ENCODE measurements around the gene MRPL21.

MRPL21 gene

GRCh38 chr11:68938816-68939582, 35.4 kb upstream of the MRPL21 start:
- no peak for FAIRE-seq
- no peak for DNase-seq (ENCODE audit: insufficient read length, low spot score)
- no peak for TF ChIP-seq POLR2A (IDR thresholded peaks at IDR 0.05; ENCODE audit: low read depth, low read length)

GRCh38 chr11:68938088-68938487, 34.5 kb upstream of the MRPL21 start:
- FAIRE-seq (no peak), DNase-seq (ENCODE audit: insufficient read length, low spot score) (no peak)
- TF ChIP-seq POLR2A (IDR thresholded peaks at IDR 0.05; ENCODE audit: low read depth, low read length), result no peak

- TF ChIP-seq POLR2A (IDR thresholded peaks at IDR 0.05; ENCODE audit: low read depth, low read length), result no peak
- no peak for DNase-seq (ENCODE audit: insufficient read length, low spot score)
- no peak for FAIRE-seq
Measured at GRCh38 chr11:68936676-68937620, 33.3 kb upstream of the MRPL21 start.

- TF ChIP-seq POLR2A (IDR thresholded peaks at IDR 0.05; ENCODE audit: low read depth, low read length), result no peak
- DNase-seq (ENCODE audit: insufficient read length, low spot score) (no peak), FAIRE-seq (no peak)
Measured at GRCh38 chr11:68936358-68936636, 32.7 kb upstream of the MRPL21 start.

- DNase-seq (ENCODE audit: insufficient read length, low spot score) (no peak), FAIRE-seq (no peak)
- no peak for TF ChIP-seq POLR2A (IDR thresholded peaks at IDR 0.05; ENCODE audit: low read depth, low read length)
Measured at GRCh38 chr11:68935516-68936357, 32.1 kb upstream of the MRPL21 start.

- DNase-seq (ENCODE audit: insufficient read length, low spot score) (no peak), FAIRE-seq (no peak)
- no peak for TF ChIP-seq POLR2A (IDR thresholded peaks at IDR 0.05; ENCODE audit: low read depth, low read length)
Measured at GRCh38 chr11:68935066-68935465, 31.4 kb upstream of the MRPL21 start.

GRCh38 chr11:68934666-68935065, 31.0 kb upstream of the MRPL21 start:
- no peak for DNase-seq (ENCODE audit: insufficient read length, low spot score)
- no peak for TF ChIP-seq POLR2A (IDR thresholded peaks at IDR 0.05; ENCODE audit: low read depth, low read length)
- FAIRE-seq, result no peak

GRCh38 chr11:68934321-68934645, 30.7 kb upstream of the MRPL21 start:
- FAIRE-seq, result no peak
- TF ChIP-seq POLR2A (IDR thresholded peaks at IDR 0.05; ENCODE audit: low read depth, low read length), result no peak
- no peak for DNase-seq (ENCODE audit: insufficient read length, low spot score)

- no peak for TF ChIP-seq POLR2A (IDR thresholded peaks at IDR 0.05; ENCODE audit: low read depth, low read length)
- no peak for FAIRE-seq
- DNase-seq (ENCODE audit: insufficient read length, low spot score), result no peak
Measured at GRCh38 chr11:68933605-68934320, 30.1 kb upstream of the MRPL21 start.

- DNase-seq (ENCODE audit: insufficient read length, low spot score) (no peak), FAIRE-seq (no peak)
- no peak for TF ChIP-seq POLR2A (IDR thresholded peaks at IDR 0.05; ENCODE audit: low read depth, low read length)
Measured at GRCh38 chr11:68932933-68933577, 29.4 kb upstream of the MRPL21 start.

GRCh38 chr11:68932358-68932757, 28.7 kb upstream of the MRPL21 start:
- TF ChIP-seq POLR2A (IDR thresholded peaks at IDR 0.05; ENCODE audit: low read depth, low read length), result no peak
- no peak for FAIRE-seq
- no peak for DNase-seq (ENCODE audit: insufficient read length, low spot score)

- no peak for TF ChIP-seq POLR2A (IDR thresholded peaks at IDR 0.05; ENCODE audit: low read depth, low read length)
- DNase-seq (ENCODE audit: insufficient read length, low spot score) (no peak), FAIRE-seq (no peak)
Measured at GRCh38 chr11:68931911-68932310, 28.3 kb upstream of the MRPL21 start.
